ENCODE results near the gene FUNDC1. TPM values are rescaled to one million over a fixed set of nuclear protein-coding genes. Genes with fewer than 3 reads are reported as not detected.
"Not testable (repeated sequence)": the region's sequence is repeated elsewhere in the genome, so short reads cannot be mapped to it uniquely, and the experiment has no call there.

The FUNDC1 gene
- total RNA-seq, 4 donors from 2014 or later = 5.7 to 18.0 (median 10.5) TPM

DNA sequence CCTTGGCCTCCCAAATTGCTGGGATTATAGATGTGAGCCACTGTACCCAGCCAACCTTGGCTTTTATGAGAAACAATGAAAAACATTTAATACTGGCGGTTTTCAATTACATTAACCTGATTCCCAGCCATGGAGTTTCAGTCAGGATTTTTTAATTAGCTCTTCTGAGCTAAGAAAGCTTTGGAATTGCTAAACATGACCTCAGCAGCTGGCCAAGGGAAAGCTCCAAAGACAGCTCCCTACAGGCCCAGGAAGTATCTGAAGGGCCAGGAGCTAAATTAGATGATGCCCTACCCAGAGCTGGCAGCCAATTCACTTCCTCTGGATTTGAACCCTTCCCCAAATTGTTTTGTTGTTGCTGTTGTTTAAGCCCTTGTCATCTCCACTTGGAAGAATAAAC lies 26.5 kb upstream of the FUNDC1 start:
- Histone ChIP-seq H3K36me3 (no peaks in the 10 kb centered on the region), H3K27ac (no peak overlapping the region), H3K27me3 (no peaks in the 10 kb centered on the region), H3K9me3 (no peaks in the 10 kb centered on the region), H3K4me3 (no peak overlapping the region), H3K4me1 (no peaks in the 10 kb centered on the region)
- TF ChIP-seq POLR2AphosphoS5 (IDR thresholded peaks at IDR 0.05) = no peak
- no peak for TF ChIP-seq EP300 (IDR thresholded peaks at IDR 0.05)
- no peak for TF ChIP-seq POLR2A (IDR thresholded peaks at IDR 0.05)
- no peak for TF ChIP-seq CTCF (IDR thresholded peaks at IDR 0.05)
- no peak for DNase-seq (ENCODE audit: low spot score in 2 of 2)
- WGBS = 67% methylated on average over 1 of the region's 1 CpG

GRCh38 chrX:44568196-44568595 lies 25.5 kb upstream of the FUNDC1 start:
- 59% methylated on average over 3 of the region's 3 CpGs for WGBS
- Histone ChIP-seq H3K4me3 (no peak overlapping the region), H3K27me3 (no peaks in the 10 kb centered on the region), H3K9me3 (no peaks in the 10 kb centered on the region), H3K4me1 (no peaks in the 10 kb centered on the region), H3K36me3 (no peaks in the 10 kb centered on the region), H3K27ac (no peak overlapping the region)
- no peak for DNase-seq (ENCODE audit: low spot score in 2 of 2)
- TF ChIP-seq CTCF (IDR thresholded peaks at IDR 0.05) (no peak), EP300 (IDR thresholded peaks at IDR 0.05) (no peak), POLR2AphosphoS5 (IDR thresholded peaks at IDR 0.05) (no peak), POLR2A (IDR thresholded peaks at IDR 0.05) (no peak)

- not testable (repeated sequence) for H3K4me1 ChIP-seq; H3K27ac ChIP-seq; H3K27me3 ChIP-seq; H3K36me3 ChIP-seq; H3K4me3 ChIP-seq; H3K9me3 ChIP-seq; DNase-seq (ENCODE audit: low spot score in 2 of 2)
- WGBS = 78% methylated on average over 6 of the region's 6 CpGs
These were observed 19.2 kb upstream of the FUNDC1 start for GRCh38 chrX:44561896-44562295.

DNA sequence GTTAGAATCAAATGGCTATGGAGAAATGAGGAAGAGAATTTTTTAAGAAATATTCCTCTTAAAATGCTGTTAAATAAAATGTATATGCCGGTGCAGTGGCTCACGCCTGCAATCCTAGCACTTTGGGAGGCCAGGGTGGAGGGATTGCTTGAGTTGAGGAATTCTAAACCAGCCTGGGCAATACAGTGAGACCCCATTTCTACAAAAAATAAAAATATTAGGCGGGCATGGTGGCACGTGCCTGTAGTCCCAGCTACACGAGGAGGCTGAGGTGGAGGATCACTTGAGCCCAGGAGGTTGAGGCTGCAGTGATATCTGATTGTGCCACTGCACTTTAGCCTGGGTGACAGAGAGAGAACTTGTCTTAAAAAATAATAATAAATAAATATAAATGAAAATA lies 7.9 kb upstream of the FUNDC1 start:
- 94% methylated on average over 5 of the region's 5 CpGs for WGBS
- Histone ChIP-seq H3K36me3 (no peaks in the 10 kb centered on the region), H3K4me1 (no peaks in the 10 kb centered on the region), H3K9me3 (no peaks in the 10 kb centered on the region), H3K4me3 (no peak overlapping the region), H3K27ac (no peak overlapping the region), H3K27me3 (no peaks in the 10 kb centered on the region)
- DNase-seq (ENCODE audit: low spot score in 2 of 2) = no peak
- TF ChIP-seq POLR2AphosphoS5 (IDR thresholded peaks at IDR 0.05) = no peak
- TF ChIP-seq POLR2A (IDR thresholded peaks at IDR 0.05) = no peak
- TF ChIP-seq CTCF (IDR thresholded peaks at IDR 0.05) = no peak
- TF ChIP-seq EP300 (IDR thresholded peaks at IDR 0.05) = no peak

DNA sequence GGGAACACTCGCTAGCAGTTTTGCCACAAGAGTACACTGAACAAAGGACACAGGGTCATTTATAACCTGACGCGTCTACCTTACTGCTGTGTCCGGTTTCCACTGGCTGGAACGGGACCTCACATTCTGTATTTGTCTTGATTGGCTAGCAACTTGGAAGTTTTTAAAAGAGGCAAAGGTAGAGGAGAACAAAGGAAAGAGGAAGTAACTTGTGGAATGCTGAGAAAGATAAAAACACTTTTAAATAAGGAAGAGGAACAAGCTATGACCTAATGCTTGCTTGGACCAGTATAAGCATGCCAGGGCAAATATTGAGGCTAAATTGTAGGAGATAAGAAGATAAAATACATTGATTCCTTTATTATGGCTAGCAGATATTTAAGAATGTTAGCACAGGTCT lies 2.8 kb upstream of the FUNDC1 start:
- 54% methylated on average over 5 of the region's 5 CpGs for WGBS
- DNase-seq (ENCODE audit: low spot score in 2 of 2); H3K9me3 ChIP-seq; H3K36me3 ChIP-seq; H3K4me3 ChIP-seq; H3K27ac ChIP-seq; H3K27me3 ChIP-seq: not testable (repeated sequence)
- peaks cover 15% of the 10 kb centered on the region for H3K4me1 ChIP-seq

DNA sequence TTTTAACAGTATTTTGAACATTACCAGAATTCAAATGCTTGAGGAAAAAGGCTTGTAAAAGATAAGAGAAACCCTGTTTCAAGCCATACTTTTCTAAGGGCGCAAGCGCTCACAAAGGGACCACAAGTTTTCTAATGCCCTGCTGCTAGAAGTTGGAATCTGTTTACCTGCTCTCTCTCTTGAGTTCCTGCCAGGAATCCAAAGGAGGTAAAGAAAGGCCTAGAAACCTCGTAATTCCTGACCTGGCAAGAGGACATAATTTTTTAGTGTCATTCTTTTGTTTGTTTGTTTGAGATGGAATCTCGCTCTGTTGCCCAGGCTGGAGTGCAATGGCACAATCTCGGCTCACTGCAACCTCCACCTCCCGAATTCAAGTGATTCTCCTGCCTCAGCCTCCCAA lies 1.4 kb upstream of the FUNDC1 start:
- Histone ChIP-seq H3K27ac (no peak overlapping the region), H3K4me1 (peaks cover 20% of the 10 kb centered on the region), H3K4me3 (no peak overlapping the region), H3K9me3 (no peaks in the 10 kb centered on the region), H3K27me3 (no peaks in the 10 kb centered on the region), H3K36me3 (no peaks in the 10 kb centered on the region)
- DNase-seq (ENCODE audit: low spot score in 2 of 2) = no peak
- TF ChIP-seq POLR2A (IDR thresholded peaks at IDR 0.05) (no peak), POLR2AphosphoS5 (IDR thresholded peaks at IDR 0.05) (no peak), CTCF (IDR thresholded peaks at IDR 0.05) (no peak), EP300 (IDR thresholded peaks at IDR 0.05) (no peak)
- 86% methylated on average over 6 of the region's 6 CpGs for WGBS

All from suprapubic skin (tissue), 4 donors.